GM12878 (cell line): ENCODE data around the gene XPO6. TPM values are rescaled to one million over a fixed set of nuclear protein-coding genes. Genes with fewer than 3 reads are reported as not detected.

Source experiments
- BCL11A ChIP-seq: IDR thresholded peaks from 2 replicates; pipeline ENCODE4 v1.6.1; 2011; ENCODE audit warnings: low read depth, low read length
- CBX5 ChIP-seq: sonication (generic); IDR thresholded peaks from 2 replicates; pipeline ENCODE4 v1.6.1; 2016; ENCODE audit warnings: low read depth, moderate library complexity, mild to moderate bottlenecking, inconsistent platforms
- CEBPZ ChIP-seq: fragments of 150-350 bp; IDR thresholded peaks from 2 replicates; pipeline ENCODE4 v1.6.1; 2016; ENCODE audit warnings: low read depth, low read length
- CHD4 ChIP-seq: fragments of 200-600 bp; sonication (generic); IDR thresholded peaks from 2 replicates; pipeline ENCODE4 v1.6.1; 2016; ENCODE audit warnings: mild to moderate bottlenecking
- E2F8 ChIP-seq: fragments of 450-650 bp; IDR thresholded peaks from 2 replicates; pipeline ENCODE4 v1.6.1; 2018; ENCODE audit warnings: mild to moderate bottlenecking, low read depth, moderate library complexity; ENCODE audit not compliant: partially characterized antibody
- HCFC1 ChIP-seq: fragments of 150-350 bp; IDR thresholded peaks from 2 replicates; pipeline ENCODE4 v1.6.1; 2014; ENCODE audit warnings: low read length
- KDM1A ChIP-seq: fragments of 200-600 bp; sonication (generic); IDR thresholded peaks from 2 replicates; pipeline ENCODE4 v1.6.1; 2016; ENCODE audit warnings: borderline replicate concordance
- PML ChIP-seq: IDR thresholded peaks from 2 replicates; pipeline ENCODE4 v1.6.1; 2012; ENCODE audit warnings: low read length, inconsistent platforms
- RFX5 ChIP-seq: IDR thresholded peaks from 2 replicates; pipeline ENCODE4 v1.6.1; 2011; ENCODE audit warnings: low read depth, low read length, improper control_type of control experiment
- SMAD1 ChIP-seq: fragments of 450-650 bp; IDR thresholded peaks from 2 replicates; pipeline ENCODE4 v1.6.1; 2018; ENCODE audit warnings: mild to moderate bottlenecking, low read depth; ENCODE audit not compliant: partially characterized antibody
- SMAD5 ChIP-seq: IDR thresholded peaks from 2 replicates; pipeline ENCODE4 v1.6.1; 2016; ENCODE audit warnings: antibody characterized with exemption, low read depth
- STAT3 ChIP-seq: IDR thresholded peaks from 2 replicates; pipeline ENCODE4 v1.6.1; 2011; ENCODE audit warnings: low read depth, low read length, improper control_type of control experiment
- TARDBP ChIP-seq: IDR thresholded peaks from 2 replicates; pipeline ENCODE4 v1.6.1; 2016; ENCODE audit warnings: borderline replicate concordance
- YBX1 ChIP-seq: fragments of 450-650 bp; IDR thresholded peaks from 2 replicates; pipeline ENCODE4 v1.6.1; 2016; ENCODE audit warnings: antibody characterized with exemption
- ZNF384 ChIP-seq: IDR thresholded peaks from 2 replicates; pipeline ENCODE4 v1.6.1; 2012; ENCODE audit warnings: low read depth, mild to moderate bottlenecking, low read length, improper control_type of control experiment, borderline replicate concordance
- polyA plus RNA-seq, 11 experiments: library from polyadenylated mRNA; depleted of rRNA in 4 of 11; unstranded in 6 of 11; stranded (reverse) in 5 of 11; fragments of >200 nt; fragmentation: Nextera tagmentation in 4 of 11; fragmentation: Illumina TruSeq in 1 of 11; extraction: Ambion mirVana in 4 of 11; extraction: Trizol in 1 of 11; gene quantifications; 1 replicate in 1 of 11; 2 replicates in 10 of 11; pipeline versions ENCODE4 v1.2.1 to v1.2.3, GENCODE V29; 2011 to 2016; ENCODE audit warnings: inconsistent platforms in 2 of 11, missing spikeins in 2 of 11, low read depth in 1 of 11
- total RNA-seq, 4 experiments: library from RNA; depleted of rRNA in 3 of 4; stranded (reverse); fragments of >200 nt in 3 of 4; fragmentation: Illumina TruSeq in 1 of 4; extraction: Trizol in 1 of 4; gene quantifications; 2 replicates each; pipeline versions ENCODE4 v1.2.1 to v1.2.3, GENCODE V29; 2013 to 2021
- TF ChIP-seq, protein P1 (sequence below): fragments of 450-650 bp; IDR thresholded peaks from 2 replicates; pipeline ENCODE4 v1.6.1; 2017; ENCODE audit warnings: mild to moderate bottlenecking, moderate library complexity
- TF ChIP-seq, protein P2 (sequence below): IDR thresholded peaks from 2 replicates; pipeline ENCODE4 v1.6.1; 2011; ENCODE audit warnings: borderline replicate concordance, low read depth, mild to moderate bottlenecking, moderate library complexity, mixed read lengths, low read length; ENCODE audit not compliant: insufficient read depth; ENCODE audit errors: extremely low read length
- TF ChIP-seq, protein P3 (sequence below): IDR thresholded peaks from 2 replicates; pipeline ENCODE4 v1.6.1; 2012; ENCODE audit warnings: low read length, inconsistent platforms

XPO6 gene
- total and polyA plus RNA-seq, 10 of the 15 experiments (the other 5 are each of a cell fraction or from before 2014, with no cell fraction given): 9.9 to 246 (median 110) TPM

- TF ChIP-seq KDM1A (no peak), BCL11A (peak; percentile 25; the same call in 1 of the 2 replicates), SMAD5 (no peak), STAT3 (no peak), CBX5 (no peak), CHD4 (no peak), HCFC1 (no peak), E2F8 (no peak), TARDBP (no peak), PML (no peak; the same call in 1 of the 2 replicates), CEBPZ (no peak), RFX5 (no peak), YBX1 (no peak), ZNF384 (no peak), SMAD1 (no peak)
- TF ChIP-seq, protein P1, sequence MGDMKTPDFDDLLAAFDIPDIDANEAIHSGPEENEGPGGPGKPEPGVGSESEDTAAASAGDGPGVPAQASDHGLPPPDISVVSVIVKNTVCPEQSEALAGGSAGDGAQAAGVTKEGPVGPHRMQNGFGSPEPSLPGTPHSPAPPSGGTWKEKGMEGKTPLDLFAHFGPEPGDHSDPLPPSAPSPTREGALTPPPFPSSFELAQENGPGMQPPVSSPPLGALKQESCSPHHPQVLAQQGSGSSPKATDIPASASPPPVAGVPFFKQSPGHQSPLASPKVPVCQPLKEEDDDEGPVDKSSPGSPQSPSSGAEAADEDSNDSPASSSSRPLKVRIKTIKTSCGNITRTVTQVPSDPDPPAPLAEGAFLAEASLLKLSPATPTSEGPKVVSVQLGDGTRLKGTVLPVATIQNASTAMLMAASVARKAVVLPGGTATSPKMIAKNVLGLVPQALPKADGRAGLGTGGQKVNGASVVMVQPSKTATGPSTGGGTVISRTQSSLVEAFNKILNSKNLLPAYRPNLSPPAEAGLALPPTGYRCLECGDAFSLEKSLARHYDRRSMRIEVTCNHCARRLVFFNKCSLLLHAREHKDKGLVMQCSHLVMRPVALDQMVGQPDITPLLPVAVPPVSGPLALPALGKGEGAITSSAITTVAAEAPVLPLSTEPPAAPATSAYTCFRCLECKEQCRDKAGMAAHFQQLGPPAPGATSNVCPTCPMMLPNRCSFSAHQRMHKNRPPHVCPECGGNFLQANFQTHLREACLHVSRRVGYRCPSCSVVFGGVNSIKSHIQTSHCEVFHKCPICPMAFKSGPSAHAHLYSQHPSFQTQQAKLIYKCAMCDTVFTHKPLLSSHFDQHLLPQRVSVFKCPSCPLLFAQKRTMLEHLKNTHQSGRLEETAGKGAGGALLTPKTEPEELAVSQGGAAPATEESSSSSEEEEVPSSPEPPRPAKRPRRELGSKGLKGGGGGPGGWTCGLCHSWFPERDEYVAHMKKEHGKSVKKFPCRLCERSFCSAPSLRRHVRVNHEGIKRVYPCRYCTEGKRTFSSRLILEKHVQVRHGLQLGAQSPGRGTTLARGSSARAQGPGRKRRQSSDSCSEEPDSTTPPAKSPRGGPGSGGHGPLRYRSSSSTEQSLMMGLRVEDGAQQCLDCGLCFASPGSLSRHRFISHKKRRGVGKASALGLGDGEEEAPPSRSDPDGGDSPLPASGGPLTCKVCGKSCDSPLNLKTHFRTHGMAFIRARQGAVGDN: peak; percentile 45; the same call in 1 of the 2 replicates
- TF ChIP-seq, protein P2, sequence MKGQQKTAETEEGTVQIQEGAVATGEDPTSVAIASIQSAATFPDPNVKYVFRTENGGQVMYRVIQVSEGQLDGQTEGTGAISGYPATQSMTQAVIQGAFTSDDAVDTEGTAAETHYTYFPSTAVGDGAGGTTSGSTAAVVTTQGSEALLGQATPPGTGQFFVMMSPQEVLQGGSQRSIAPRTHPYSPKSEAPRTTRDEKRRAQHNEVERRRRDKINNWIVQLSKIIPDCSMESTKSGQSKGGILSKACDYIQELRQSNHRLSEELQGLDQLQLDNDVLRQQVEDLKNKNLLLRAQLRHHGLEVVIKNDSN: no peak
- TF ChIP-seq, protein P3, sequence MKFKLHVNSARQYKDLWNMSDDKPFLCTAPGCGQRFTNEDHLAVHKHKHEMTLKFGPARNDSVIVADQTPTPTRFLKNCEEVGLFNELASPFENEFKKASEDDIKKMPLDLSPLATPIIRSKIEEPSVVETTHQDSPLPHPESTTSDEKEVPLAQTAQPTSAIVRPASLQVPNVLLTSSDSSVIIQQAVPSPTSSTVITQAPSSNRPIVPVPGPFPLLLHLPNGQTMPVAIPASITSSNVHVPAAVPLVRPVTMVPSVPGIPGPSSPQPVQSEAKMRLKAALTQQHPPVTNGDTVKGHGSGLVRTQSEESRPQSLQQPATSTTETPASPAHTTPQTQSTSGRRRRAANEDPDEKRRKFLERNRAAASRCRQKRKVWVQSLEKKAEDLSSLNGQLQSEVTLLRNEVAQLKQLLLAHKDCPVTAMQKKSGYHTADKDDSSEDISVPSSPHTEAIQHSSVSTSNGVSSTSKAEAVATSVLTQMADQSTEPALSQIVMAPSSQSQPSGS: peak; percentile 39; the same call in 1 of the 2 replicates
Observed at GRCh38 chr16:28192806-28193529, 18.8 kb downstream of the XPO6 start (continued).
